ENCODE results near the gene CMTM2.

Gene CMTM2

GRCh38 chr16:66578651-66579531 lies at the start of gene CMTM2:
CMTM2 (plus strand) TSS chr16:66579463; CDS start chr16:66579608, 145 bp downstream.
- Mint-ChIP-seq H3K4me3 (peak within 1 kb of the TSS; percentile 70 to 77), H3K27me3 (peaks cover 49% of the 10 kb centered on the region), H3K4me1 (peaks cover 31% of the 10 kb centered on the region), H3K27ac (peak within 1 kb of the TSS; percentile 24 to 76), H3K9me3 (no peaks in the 10 kb centered on the region)
- no peak for DNase-seq
- ATAC-seq: peak; percentile 58

- Mint-ChIP-seq H3K27me3 (no peaks in the 10 kb centered on the region), H3K27ac (no peak overlapping the region), H3K9me3 (no peaks in the 10 kb centered on the region), H3K4me3 (no peak overlapping the region), H3K4me1 (peaks cover 50% of the 10 kb centered on the region)
- DNase-seq (no peak), ATAC-seq (no peak)
Measured at GRCh38 chr16:66529475-66529874, 49.8 kb upstream of the CMTM2 start.

- H3K4me1 Mint-ChIP-seq: peaks cover 12% of the 10 kb centered on the region
- no peak overlapping the region for H3K27ac Mint-ChIP-seq
- H3K4me3 Mint-ChIP-seq: no peak overlapping the region
- H3K9me3 Mint-ChIP-seq: no peaks in the 10 kb centered on the region
- ATAC-seq: no peak
- H3K27me3 Mint-ChIP-seq: no peaks in the 10 kb centered on the region
- DNase-seq: no peak
Measured at GRCh38 chr16:66534376-66534799, 44.9 kb upstream of the CMTM2 start.

GRCh38 chr16:66536525-66536924 lies 42.7 kb upstream of the CMTM2 start:
- Mint-ChIP-seq H3K9me3 (no peaks in the 10 kb centered on the region), H3K27me3 (no peaks in the 10 kb centered on the region)
- ATAC-seq: no peak

GRCh38 chr16:66537236-66537635 lies 42.0 kb upstream of the CMTM2 start:
- Mint-ChIP-seq H3K4me1 (peaks cover 16% of the 10 kb centered on the region), H3K27ac (no peak overlapping the region), H3K4me3 (no peak overlapping the region), H3K9me3 (no peaks in the 10 kb centered on the region), H3K27me3 (no peaks in the 10 kb centered on the region)
- DNase-seq: no peak
- no peak for ATAC-seq

More at GRCh38 chr16:66536525-66536924, 42.7 kb upstream of the CMTM2 start:
- DNase-seq: no peak
- Mint-ChIP-seq H3K4me1 (peaks cover 16% of the 10 kb centered on the region), H3K4me3 (no peak overlapping the region), H3K27ac (no peak overlapping the region)

GRCh38 chr16:66538910-66539309 lies 40.4 kb upstream of the CMTM2 start:
- no peak overlapping the region for H3K4me3 Mint-ChIP-seq
- ATAC-seq: no peak

GRCh38 chr16:66539623-66540469 lies 39.4 kb upstream of the CMTM2 start:
- Mint-ChIP-seq H3K4me1 (peaks cover 26% of the 10 kb centered on the region), H3K9me3 (no peaks in the 10 kb centered on the region), H3K4me3 (no peak overlapping the region), H3K27ac (no peak overlapping the region), H3K27me3 (no peaks in the 10 kb centered on the region)
- ATAC-seq: no peak
- DNase-seq: no peak

More at GRCh38 chr16:66538910-66539309, 40.4 kb upstream of the CMTM2 start:
- no peak for DNase-seq
- Mint-ChIP-seq H3K9me3 (no peaks in the 10 kb centered on the region), H3K4me1 (peaks cover 20% of the 10 kb centered on the region), H3K27me3 (no peaks in the 10 kb centered on the region), H3K27ac (no peak overlapping the region)

- Mint-ChIP-seq H3K4me3 (no peak overlapping the region), H3K4me1 (peaks cover 26% of the 10 kb centered on the region), H3K27me3 (no peaks in the 10 kb centered on the region), H3K9me3 (no peaks in the 10 kb centered on the region), H3K27ac (no peak overlapping the region)
- DNase-seq (no peak), ATAC-seq (no peak)
Measured at GRCh38 chr16:66541388-66542355, 37.6 kb upstream of the CMTM2 start.

GRCh38 chr16:66542396-66542795 lies 36.9 kb upstream of the CMTM2 start:
- Mint-ChIP-seq H3K9me3 (no peaks in the 10 kb centered on the region), H3K4me1 (peaks cover 32% of the 10 kb centered on the region)
- no peak for ATAC-seq

GRCh38 chr16:66543541-66543940 lies 35.7 kb upstream of the CMTM2 start:
- no peak for DNase-seq
- Mint-ChIP-seq H3K27me3 (no peaks in the 10 kb centered on the region), H3K9me3 (no peaks in the 10 kb centered on the region), H3K4me3 (no peak overlapping the region), H3K27ac (peak overlapping the region in 1 of 2 donors; percentile 23), H3K4me1 (peaks cover 43% of the 10 kb centered on the region)
- ATAC-seq: no peak

More at GRCh38 chr16:66542396-66542795, 36.9 kb upstream of the CMTM2 start:
- H3K4me3 Mint-ChIP-seq: no peak overlapping the region
- no peak for DNase-seq
- no peaks in the 10 kb centered on the region for H3K27me3 Mint-ChIP-seq
- H3K27ac Mint-ChIP-seq: no peak overlapping the region

GRCh38 chr16:66544016-66544757 lies 35.1 kb upstream of the CMTM2 start:
- H3K27me3 Mint-ChIP-seq: no peaks in the 10 kb centered on the region
- H3K4me3 Mint-ChIP-seq: no peak overlapping the region
- H3K9me3 Mint-ChIP-seq: no peaks in the 10 kb centered on the region
- DNase-seq: no peak
- peaks cover 46% of the 10 kb centered on the region for H3K4me1 Mint-ChIP-seq
- no peak for ATAC-seq
- H3K27ac Mint-ChIP-seq: no peak overlapping the region

- ATAC-seq (no peak), DNase-seq (no peak)
- Mint-ChIP-seq H3K4me1 (peaks cover 55% of the 10 kb centered on the region), H3K27ac (peak overlapping the region; percentile 7 to 41), H3K27me3 (no peaks in the 10 kb centered on the region), H3K9me3 (no peaks in the 10 kb centered on the region), H3K4me3 (no peak overlapping the region)
Measured at GRCh38 chr16:66547101-66547989, 31.9 kb upstream of the CMTM2 start.

GRCh38 chr16:66548068-66548467 lies 31.2 kb upstream of the CMTM2 start:
- Mint-ChIP-seq H3K4me1 (peaks cover 60% of the 10 kb centered on the region), H3K4me3 (no peak overlapping the region), H3K27me3 (no peaks in the 10 kb centered on the region), H3K27ac (peak overlapping the region in 1 of 2 donors; percentile 89), H3K9me3 (no peaks in the 10 kb centered on the region)
- DNase-seq (no peak), ATAC-seq (no peak)
